ENCODE results near the gene MYL4.
"Not testable (repeated sequence)": the region's sequence is repeated elsewhere in the genome, so short reads cannot be mapped to it uniquely, and the experiment has no call there.

Gene MYL4

DNA sequence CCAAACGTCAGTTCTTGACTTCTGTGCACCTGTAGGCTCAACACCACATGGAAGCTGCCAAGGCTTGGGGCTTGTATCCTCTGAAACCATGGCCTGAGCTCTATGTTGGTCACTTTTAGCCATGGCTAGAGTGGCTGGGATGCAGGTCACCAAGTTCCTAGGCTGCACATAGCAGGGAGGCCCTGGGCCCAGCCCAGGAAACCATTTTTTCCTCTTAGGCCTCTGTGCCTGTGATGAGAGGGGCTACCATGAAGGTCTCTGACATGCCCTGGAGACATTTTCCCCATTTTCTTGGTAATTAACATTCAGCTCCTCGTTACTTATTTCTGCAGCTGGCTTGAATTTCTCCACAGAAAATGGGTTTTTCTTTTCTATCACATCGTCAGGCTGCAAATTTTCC is 59.8 kb downstream of the MYL4 start:
- H3K4me3 ChIP-seq (ENCODE audit: low read depth, low read length) = not testable (repeated sequence)

DNA sequence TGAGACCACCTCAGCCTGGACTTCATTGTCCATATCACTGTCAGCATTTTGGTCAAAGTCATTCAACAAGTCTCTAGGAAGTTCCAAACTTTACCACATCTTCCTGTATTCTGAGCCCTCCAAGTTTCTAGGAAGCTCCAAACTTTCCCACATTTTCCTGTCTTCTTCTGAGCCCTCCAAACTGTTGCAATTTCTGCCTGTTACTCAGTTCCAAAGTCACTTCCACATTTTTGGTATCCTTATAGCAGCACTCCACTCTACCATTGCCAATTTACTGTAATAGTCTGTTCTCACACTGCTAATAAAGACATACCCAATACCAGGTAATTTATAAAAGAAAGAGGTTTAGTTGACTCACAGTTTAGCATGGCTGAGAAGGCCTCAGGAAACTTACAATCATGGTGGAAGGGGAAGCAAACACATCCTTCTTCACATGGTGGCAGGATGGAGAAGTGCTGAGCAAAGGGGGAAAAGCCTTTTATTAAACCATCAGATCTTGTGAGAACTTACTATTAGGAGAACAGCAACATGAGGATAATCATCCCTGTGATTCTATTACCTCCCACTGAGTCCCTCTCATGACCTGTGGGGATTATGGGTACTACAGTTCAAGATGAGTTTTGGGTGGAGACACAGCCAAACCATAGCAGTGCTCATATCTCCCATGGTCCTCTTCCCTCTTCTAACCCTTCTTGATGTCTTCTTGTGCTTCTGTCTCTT is 60.6 kb downstream of the MYL4 start:
- H3K4me3 ChIP-seq (ENCODE audit: low read depth, low read length) = not testable (repeated sequence)

DNA sequence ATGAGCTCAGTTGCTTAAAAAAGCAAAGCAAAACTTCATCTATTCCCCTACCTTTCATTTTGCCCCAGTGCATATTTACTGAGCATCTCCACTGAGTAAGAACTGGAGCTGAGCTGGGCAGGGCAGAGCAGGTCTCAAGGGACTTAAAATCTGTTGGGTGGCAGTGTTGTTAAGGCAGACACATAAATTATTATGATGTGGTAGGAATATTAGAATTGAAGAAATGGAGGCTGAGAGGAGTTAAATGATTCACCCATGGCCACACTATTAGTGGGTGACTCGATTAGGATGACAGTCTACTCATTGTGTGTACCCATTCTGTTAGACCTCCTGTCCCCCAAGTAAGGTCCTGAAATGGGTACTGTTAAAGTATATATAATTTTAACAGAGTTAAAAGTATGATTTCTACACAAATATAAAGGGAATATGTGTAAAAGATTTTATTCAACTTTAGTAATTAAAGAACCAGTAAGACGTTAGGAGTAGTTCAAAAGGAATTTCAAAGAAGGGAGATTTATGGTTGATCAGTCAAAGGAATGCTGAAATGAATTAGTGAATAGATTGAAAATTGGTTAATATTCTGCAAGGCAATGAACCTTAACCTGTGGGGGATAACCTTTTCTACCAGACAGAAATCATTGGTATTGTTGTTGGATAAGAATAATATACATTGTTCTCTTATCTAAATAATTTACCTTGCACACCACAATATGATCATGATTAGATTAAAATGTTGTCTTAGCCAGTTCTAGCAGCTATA is 62.0 kb downstream of the MYL4 start:
- no peak overlapping the region for H3K4me3 ChIP-seq (ENCODE audit: low read depth, low read length)

DNA sequence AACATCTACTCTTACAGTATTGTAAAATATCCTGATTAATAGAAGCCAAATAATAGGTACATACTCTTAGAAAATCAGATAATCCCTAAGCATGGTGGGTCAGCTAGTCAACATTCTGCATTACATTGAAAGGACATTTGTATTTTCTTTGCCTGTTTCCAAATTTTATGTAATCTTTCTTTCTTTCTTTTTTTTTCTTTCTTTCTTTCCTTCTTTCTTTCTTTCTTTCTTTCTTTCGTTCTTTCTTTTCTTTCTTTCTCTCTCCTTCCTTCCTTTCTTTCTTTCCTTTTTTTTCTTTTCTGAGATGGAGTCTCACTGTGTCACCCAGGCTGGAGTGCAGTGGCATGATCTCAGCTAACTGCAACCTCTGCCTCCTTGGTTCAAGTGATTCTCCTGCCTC is 63.3 kb downstream of the MYL4 start:
- H3K4me3 ChIP-seq (ENCODE audit: low read depth, low read length) = no peak overlapping the region

DNA sequence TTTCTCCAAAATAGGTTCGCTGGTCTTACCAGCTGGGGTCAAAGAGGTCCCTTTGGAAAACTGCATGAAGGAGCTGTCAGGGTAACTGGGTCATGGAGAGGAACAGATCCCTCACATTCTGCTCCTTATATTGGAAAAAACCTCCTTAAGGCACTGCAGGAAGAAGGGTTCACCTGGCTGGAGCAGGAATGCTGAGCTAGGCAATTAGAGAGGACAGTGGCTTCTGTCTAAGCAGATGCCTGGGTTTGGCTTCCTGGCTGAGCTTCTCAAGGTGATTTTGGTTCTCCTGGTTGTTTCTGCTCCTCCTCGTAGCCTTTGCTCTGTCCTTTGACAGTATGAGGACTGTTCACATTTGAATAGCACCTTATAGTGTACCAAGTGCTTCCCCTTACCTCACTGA is 64.1 kb downstream of the MYL4 start:
- no peak overlapping the region for H3K4me3 ChIP-seq (ENCODE audit: low read depth, low read length)
